HTR-8/SVneo (cell line): ENCODE results near the gene LGR6.
"Not testable (repeated sequence)": the region's sequence is repeated elsewhere in the genome, so short reads cannot be mapped to it uniquely, and the experiment has no call there.

ENCODE experiments used
- DNase-seq: peaks from one replicate; pipeline ENCODE4 v3.0.0; 2011; ENCODE audit warnings: low spot score, mixed read lengths; ENCODE audit not compliant: insufficient read length
- FAIRE-seq: peaks from 2 replicates; lab custom pipeline; 2011; peaks lifted over from hg19 to GRCh38; lab: Jason Lieb, UNC

The LGR6 gene

DNA sequence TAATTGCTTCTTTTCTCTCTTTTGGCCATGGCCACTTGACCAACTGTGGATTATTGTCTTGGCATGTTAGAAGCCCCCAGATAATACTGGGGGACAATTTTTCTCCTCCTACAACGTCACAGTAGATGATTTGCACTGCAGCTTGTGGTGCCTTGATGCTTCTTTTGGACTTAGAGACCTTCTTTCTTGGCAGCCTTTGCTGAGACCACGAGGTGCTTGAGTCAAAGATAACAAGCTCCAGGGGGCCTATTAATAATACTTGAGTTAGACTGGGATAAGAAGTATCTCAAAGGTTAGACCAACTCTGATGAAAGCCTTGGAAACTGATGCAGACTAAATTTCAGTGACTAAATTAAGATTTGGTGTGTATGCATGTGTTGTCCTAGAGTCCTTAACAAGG, 158.1 kb downstream of the LGR6 start:
- no peak for DNase-seq
- FAIRE-seq = no peak

DNA sequence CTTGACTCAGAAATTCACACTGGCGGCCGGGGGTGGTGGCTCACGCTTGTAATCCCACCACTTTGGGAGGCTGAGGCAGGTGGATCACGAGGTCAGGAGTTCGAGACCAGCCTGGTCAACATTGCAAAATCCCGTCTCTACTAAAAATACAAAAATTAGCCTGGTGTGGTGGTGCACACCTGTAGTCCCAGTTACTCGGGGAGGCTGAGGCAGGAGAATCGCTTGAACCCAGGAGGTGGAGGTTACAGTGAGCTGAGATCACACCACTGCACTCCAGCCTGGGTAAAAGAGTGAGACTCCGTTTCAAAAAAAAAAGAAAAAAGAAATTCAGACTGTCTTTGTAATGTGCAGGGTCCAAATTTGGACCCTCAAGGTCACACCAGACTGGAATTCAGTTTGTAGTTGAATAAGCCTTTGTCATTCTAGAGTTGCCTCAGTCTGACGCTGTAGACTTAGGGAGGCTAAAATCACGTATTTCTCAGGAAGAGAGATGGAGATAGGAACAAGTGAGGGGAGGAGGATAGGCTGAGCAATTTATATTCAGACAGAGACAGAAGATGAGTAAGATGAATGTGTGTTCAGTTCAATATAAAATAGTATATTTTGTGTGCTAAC, 159.1 kb downstream of the LGR6 start:
- not testable (repeated sequence) for FAIRE-seq, DNase-seq

DNA sequence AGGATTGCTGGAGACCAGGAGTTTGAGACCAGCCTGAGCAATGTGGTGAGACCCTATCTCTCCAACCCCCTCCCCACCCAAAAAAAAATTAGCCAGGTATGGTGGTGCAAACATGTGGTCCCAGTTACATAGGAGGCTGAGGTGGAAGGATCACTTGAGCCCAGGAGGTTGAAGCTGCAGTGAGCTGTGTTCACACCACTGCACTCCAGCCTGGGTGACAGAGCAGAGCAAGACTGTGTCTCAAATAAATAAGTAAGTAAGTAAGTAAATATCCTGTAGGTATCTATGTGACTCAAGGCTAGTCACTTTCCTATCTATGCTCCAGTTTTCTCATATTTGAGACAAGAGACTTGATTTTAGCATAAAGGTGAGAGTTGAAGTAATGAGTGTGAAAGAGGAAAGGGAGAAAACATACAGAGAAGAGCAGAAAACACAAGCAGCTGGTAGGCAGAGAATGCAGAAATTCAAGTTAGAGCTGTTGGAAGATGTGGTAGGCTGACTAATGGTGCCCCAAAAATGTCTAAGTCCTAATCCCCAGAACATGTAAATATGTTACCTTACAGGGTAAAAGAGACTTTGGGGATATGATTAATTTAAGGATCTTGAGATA, 162.4 kb downstream of the LGR6 start:
- no peak for FAIRE-seq

DNA sequence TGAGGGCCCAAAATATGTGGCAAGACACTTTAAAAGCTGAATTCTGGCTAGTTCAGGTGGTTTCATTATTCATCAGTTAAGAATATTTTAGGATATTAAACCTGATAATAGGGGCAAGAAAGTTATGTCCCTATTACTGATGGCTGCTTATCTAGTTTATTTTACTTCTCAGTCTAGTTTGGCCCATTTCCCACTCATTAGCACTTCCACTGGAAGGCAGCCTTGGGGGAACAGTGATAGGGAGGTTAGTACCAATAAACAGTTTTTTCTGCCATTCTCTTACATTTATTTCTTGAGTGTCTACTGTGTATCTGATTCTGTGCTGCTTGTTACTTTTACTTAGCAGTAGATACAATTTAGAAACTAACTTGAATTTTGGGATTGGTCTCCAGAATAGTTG, 163.9 kb downstream of the LGR6 start:
- FAIRE-seq (no peak), DNase-seq (no peak)

More for the DNA sequence above, 162.4 kb downstream of the LGR6 start:
- no peak for DNase-seq

DNA sequence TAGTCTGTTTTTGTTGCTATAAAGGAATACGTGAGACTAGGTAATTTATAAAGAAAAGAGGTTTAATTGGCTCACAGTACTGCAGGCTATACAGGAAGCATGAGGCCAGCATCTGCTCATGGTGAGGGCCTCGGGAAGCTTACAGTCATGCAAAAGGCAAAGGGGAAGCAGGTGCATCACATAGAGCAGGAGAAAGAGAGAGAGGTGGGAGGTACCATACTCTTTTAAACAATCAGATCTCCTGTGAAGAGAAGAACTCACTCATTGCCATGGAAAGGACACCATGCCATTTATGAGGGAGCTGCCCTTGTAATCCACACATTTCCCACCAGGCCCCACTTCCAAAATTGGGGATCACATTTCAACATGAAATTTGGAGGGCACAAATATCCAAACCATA, 167.6 kb downstream of the LGR6 start:
- DNase-seq = no peak
- no peak for FAIRE-seq

DNA sequence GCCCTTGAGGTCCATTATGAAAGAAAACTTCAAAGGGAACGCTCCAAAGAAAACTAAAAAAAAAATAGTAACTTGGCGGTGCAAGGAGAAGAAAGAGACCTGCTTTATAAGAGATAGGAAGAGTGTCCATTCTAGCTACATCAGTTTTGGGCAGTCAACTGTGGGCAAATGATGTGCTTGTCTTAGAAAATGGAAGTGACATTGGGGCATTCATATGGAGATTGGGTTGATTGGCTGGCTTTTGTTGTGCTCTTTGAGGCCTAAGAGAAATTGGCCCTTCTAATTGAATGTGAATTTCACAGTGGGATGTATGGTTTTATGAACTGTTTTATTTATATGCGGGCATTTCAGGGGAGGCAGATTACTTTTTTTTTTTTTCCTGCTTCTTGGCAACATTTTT, 168.1 kb downstream of the LGR6 start:
- no peak for FAIRE-seq
- DNase-seq = no peak

DNA sequence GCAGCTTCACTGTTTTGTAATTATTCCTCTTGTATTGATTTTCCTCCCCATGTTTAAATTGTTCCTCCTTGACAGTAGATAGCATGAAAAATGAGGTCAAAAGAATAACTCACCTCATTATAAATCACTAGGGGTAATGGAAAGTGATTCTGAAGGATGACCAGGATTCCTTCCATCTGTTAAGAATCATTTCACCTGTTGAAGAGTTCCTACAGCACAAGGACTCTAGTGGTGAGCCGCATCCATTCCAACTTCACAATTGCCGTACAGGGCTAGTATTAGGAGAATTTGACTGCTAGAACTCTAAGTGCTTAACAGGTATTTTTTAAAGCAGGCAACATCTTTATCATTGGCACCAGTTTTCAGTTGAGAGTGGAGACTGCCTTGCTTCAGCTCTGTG, 168.6 kb downstream of the LGR6 start:
- DNase-seq (no peak), FAIRE-seq (no peak)

DNA sequence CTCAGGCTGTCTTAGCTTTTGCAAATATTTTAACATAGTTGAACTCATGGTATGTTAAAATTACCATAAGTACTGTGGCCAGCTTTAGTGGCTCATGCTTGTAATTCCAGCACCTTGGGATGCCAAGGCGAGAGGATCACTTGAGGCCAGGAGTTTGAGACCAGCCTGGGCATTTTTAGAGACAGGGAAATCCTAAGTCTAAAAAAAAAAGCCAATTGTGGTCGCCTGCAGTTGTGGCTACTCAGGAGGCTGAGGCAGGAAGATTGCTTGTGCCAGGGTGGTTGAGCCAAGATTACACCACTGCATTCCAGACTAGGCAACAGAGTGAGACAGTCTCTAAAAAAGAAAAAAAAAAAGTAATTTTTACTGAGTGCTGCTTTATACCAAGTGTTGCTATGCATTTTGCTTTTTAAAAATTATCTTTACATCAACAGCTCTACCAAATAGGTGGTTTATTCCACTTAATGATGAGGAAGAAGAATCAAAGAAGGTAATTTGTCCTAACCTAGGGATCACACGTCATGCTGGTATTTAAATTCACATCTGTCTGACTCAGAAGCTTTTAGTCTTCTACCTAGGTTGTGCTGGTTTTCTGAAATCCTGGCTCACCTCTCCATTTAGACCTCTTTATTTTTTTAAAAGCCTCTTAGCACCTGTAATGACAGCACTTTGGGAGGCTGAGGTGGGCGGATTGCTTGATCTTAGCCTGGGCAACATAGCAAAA, 171.7 kb downstream of the LGR6 start:
- FAIRE-seq = no peak
- DNase-seq = no peak

DNA sequence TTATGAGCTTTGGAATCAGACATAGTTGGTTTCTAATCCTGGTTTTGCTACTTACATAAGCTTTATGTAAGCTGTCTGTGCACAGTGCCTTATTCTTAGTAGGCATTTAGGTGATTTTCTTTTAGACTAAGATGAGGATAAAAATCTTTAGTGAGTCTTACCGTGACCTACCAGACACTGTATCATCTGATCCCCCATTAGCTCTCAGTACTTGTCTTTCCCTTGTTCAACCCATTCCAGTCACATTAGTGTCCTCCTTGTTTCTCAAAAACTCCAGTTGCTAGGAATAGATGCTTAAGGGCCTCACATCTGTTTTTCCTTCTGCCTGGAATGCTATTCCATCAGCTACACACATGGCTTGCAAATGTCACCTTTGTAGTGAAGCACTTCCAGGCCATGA, 173.7 kb downstream of the LGR6 start:
- no peak for FAIRE-seq

More for the DNA sequence above, 173.7 kb downstream of the LGR6 start:
- no peak for DNase-seq
